Effector CD8-positive, alpha-beta T cell (primary cell): ENCODE data around the gene MYL7.
"Not testable (repeated sequence)": the region's sequence is repeated elsewhere in the genome, so short reads cannot be mapped to it uniquely, and the experiment has no call there.

ENCODE experiments used
- DNase-seq: peaks from one replicate; lab custom pipeline; 2025; lab: John Stamatoyannopoulos, UW

The MYL7 gene

DNA sequence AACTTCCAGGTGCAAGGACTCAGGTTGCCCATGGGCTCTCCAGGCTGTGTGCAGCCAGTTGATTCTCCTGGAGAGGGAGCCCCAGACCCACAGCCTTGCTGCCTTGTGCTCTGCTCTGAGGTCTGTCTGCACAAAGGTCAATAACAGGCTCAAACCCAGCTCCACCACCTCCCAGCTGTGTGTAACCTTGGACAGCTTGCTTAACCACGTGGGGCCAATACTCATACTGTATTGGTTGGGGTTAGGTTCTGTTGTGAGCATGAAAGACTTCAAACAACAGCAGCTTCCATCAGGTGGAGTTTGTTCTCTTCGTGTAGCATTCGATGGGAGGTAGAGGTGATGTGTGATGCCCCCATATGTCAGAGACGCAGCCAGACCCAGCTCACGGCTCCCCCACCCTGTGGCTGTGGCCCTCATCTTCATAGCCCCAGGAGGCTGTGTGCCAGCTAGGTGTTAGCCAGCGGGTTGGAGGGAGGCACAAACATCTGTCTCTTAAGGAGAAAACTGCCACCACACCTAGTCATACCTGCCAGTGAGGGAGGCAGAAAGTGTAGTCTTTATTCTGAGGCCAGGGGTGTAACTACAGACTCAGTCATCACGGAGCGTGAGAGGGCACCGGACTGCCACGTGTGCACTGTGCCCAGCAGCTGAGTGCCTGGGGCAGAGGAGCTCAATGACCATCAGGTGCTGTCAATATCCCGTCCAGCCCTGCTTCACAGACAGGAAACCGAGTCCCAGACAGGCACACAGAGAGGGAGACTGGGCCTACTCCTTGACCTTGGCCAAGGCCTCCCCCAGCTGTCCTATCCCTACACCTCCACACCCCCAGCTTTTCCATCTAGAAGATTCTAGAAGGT, 9.7 kb downstream of the MYL7 start:
- DNase-seq = no peak

DNA sequence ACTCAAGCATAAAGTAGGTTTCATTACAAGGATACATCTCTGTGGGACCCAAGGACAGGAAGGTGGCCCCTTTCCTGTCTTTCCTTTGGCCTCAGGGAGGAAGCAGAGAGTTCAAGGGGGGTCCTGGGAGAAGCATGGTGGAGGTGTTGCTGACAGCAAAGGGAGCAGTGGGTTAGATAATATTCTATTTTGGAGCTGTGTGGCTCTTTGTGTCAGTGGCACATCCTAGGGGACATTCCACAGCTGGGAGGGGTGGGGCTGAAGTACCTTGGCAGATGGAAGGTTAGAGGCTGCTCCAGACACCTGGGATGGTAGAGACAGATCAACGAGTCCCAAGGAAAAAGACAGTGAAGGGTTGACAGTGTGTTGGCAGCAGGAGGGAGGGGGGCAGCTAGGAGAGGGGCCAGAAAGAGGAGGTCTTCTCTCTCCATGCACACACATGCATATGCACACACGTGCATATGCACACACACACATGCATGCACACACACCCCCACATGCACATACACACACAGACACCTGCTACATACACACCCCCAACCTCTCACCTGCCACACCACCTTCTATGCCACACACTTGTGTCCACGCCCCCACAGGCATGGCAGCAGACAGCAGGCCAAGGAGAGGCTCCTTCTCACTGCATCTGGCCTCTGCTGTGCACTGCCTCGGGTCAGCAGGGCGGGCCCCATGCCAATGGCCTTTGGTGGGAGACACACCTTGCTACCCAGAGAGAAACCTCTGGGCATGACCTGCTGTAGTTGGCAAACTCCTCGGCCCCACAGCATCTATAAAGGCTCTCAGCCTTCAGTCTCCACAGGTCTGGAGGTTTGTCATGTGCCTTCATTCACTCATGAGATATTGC, 12.2 kb downstream of the MYL7 start:
- no peak for DNase-seq

DNA sequence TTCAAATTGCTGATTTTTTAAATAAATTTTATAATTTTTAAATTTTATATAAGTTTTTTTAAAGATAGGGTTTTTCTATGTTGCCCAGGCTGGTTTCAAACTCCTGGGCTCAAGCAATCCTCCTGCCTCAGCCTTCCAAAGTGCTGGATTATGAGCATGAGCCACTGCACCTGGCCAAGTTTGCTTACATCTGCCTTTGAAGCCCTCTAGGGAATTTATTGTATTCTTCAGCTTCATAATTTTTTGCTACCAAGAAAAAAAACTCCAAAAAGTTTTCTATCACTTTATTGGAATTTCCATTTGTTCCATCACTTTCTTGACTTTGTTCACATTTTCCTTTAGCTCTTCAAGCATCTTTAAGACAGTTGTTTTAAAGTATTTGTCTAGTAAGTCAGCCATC, 14.0 kb downstream of the MYL7 start:
- no peak for DNase-seq

DNA sequence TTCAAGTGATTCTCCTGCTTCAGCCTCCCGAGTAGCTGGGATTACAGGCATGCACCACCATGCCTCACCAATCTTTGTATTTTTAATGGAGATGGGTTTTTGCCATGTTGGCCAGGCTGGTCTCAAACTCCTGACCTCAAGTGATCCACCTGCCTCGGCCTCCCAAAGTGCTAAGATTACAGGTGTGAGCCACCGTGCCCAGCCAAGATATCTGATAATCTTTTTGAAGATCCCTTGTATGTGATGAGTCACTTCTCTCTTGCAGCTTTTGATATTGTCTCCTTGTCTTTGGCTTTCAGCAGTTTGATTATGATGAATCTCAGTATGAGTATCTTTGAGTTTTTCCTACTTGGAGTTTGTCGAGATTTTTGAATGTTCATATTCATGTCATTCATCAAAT, 14.6 kb downstream of the MYL7 start:
- not testable (repeated sequence) for DNase-seq

DNA sequence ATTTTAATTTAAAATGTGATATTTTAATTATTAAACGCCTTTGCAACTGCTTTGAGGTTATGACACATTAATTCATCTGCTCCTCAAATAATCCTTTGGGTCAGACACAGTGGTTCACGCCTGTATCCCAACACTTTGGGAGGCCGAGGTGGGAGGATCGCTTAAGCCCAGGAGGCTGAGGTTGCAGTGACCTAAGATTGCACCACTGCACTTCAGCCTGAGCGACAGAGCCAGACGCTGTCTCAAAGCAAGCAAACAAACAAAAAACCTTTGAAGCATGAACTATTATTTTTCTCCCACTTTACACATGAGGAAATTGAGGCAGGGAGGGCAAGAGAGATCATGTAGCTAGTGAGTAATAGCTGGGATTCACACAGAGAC, 16.3 kb downstream of the MYL7 start:
- DNase-seq = no peak

DNA sequence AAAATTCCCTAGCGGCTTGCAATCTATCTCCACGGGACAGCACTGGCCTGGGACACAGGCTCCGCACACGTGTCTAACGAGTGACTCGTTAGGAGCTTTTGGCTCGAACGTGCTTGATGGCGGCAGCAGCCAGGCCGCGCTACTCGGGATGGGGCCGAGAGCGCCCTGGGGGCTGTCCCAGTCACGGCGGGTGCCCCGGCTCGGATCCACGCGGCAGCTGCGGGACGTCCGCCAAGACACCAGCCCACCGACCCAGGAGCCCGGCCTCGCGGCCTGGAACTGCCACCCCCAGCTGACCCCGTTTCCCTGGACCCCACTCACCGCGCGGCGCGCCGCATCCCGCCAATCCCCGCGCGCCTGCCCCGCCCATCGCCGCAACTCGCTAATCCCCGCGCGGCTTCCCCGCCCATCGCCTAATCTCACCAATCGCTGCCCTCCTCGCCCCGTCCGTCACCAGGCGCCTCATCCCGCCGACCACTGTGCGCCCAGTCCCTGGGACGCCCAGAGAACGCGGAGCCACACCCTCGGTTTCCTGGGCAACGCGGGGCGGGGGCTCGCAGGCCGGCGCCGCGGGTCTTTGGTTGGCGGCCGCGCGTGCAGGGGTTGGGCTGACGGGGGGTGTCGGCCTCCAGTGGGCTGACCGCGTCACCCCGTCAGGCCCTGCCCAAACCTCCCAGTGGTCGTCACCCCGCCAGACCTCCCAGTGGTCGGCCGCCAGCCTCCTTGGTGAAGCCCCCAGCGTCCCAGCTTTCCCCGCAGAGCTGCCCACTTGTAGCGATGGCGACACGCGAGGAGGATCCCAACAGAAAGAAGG, 17.7 kb downstream of the MYL7 start, which contains the start of gene POLD2:
Gene POLD2, minus strand, starts transcription at position 359 of the 814 bp plus-strand sequence. CDS start 1,495 bp downstream, outside the sequence.
- peak; percentile 94 for DNase-seq

DNA sequence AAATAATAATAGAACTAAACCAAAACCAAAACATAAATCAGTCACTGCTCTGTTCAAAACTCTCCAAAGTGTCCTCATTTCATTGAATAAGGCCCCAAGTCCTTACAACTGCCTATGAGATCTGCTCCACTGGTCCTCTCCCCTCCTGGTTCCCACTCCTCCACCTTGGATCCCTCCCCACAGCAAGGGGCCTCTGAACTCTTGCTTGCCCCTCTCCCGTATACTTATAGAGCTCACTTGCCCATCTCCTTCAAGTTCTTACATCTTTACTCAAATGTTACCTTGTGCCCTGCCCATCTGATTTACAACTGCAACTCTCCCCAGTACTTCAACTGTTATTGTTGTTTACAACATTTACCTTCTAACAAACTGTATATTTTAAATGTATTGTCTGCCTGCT, 18.6 kb downstream of the MYL7 start:
- DNase-seq = no peak

DNA sequence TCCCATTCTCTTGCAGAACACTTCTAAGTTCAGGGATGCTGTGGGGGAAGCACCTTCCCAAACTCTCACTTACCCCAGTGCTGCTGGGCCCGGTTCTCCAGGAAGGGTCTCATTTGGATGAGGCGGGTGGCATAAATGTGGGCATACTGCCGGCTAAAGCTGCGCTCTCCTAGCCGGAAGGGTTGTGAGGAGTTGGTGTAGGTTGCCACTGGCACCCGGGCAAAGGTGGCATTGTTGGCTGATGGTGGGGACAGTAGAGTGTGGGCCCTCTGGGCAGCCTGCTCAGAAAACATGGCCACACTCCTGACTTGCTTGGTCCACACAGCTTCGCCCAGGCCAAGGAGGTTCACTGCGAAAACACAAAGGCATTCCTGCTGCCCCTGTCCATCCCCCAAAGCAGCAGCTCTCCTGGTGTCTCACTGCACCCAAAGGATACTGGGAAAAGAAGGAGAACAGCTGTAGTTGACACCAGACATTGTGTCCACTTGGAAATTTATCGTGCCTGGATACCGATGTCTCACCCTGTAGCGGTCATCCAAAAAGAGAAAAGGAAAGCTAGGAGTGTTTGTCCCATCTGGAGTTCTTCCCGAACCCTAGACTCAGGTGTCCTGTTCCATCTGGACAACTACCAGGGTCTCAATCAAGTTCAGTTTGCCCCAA, 19.2 kb downstream of the MYL7 start:
- DNase-seq = no peak

DNA sequence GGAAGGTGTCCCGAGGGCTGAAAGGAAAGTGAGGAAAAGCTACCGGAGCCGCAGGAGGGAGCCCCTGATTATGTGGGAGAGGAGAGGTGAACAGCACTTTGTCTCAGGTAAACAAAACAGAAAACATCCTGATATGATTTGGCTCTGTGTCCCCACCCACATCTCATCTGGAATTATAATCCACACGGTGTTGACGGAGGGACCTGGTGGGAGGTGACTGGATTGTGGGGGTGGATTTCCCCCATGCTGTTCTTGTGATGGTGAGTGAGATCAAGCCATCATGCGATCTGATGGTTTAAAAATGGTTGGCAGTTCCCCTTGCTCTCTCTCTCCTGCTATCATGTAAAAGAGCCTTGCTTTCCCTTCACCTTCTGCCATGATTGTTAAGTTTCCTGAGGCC, 20.7 kb downstream of the MYL7 start:
- DNase-seq = no peak

DNA sequence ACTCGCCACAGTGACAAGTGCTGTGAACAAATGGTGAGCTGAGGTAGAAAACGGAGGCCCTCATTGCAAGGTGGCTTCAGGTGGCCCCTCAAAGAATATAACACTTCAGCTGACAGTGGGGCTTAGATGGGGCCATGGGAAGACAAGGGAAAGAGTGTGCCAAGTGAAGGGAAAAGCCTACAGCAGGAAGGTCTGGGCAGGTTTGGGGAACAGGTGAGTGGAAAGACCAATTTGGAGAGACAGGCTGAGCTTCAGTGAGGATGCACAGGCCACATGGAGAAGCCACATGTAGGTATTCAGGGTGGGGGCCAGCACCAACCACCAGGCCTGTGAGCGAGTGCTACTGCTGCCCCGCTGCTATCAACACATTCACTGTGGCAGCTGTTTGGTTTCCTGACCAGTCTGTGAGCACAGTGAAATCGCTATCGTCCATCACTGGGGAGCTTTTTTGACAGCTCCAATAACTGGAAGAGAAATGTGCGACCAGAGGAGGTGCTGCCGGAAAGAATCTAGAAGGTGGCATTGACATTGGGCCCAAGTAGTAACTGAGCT, 21.2 kb downstream of the MYL7 start:
- DNase-seq = no peak

DNA sequence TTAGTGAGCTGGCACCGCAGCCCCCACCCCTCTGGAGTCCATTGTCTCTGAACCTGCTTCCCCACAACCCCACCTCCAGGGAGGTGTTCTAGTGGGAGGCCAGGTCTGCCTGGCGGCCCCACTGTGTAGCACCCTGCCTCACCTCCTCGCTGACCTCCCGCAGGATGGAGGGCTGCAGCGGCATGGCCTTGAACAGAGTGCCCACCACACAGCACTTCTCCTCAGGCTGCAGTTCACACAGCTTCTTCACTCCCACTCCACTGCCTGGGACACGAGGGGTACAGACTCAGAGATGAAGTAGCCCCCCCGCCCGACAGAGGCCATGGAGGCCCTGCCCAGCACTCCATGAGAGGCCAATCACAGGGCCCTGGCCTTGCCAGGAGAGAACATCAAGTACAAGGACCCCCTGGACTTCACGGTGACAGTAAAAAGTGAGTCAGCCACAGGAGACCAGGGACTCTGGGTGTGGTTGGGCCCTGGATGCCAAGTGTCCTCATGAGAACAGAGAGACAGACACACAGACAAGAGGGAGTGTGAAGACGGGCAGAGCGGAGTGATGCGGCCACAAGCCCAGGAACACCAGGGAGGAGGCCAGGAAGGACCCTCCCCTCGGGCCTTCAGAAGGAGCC, 23.2 kb downstream of the MYL7 start:
- DNase-seq = no peak

DNA sequence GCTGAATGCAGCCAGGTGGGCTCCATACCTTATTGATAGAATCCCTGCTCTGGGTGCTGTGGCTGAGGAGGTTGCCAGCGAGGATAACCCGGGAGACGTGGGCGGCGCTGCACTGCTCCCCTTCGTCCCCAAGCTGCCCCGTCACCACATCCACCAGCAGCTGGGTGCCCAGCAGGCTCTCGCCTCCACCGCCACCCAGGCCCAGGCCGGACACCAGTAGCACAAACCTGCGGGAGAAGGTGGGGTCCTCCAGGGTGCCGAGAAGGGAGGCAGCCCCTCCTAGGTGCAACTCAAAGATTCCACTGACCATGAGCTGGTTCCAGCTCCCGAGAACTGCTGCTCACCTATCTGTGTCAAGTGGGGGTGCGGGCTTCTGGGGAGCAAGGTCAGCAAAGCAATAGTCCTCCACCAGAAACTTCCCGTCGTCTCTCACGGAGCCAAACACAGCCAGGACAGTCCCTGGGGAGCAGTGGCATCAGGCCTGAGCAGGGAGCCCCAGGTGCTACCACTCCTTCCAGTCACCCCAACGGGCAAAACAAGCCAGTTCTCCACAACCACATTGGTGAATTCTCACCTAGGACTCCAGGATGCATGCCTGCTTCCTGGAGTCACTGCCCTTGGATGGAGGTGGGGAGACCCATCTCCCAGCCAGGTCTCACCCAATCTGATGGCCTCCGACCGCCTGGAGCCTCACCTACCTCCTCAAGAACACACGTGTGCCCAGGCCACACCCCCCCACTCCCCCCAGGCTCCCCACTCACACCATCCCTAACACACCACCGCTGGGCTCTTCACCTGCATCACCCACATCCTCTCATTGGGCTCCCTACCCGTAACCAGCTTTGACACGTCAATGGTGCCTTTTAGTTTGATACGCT, 24.1 kb downstream of the MYL7 start:
- DNase-seq = no peak

DNA sequence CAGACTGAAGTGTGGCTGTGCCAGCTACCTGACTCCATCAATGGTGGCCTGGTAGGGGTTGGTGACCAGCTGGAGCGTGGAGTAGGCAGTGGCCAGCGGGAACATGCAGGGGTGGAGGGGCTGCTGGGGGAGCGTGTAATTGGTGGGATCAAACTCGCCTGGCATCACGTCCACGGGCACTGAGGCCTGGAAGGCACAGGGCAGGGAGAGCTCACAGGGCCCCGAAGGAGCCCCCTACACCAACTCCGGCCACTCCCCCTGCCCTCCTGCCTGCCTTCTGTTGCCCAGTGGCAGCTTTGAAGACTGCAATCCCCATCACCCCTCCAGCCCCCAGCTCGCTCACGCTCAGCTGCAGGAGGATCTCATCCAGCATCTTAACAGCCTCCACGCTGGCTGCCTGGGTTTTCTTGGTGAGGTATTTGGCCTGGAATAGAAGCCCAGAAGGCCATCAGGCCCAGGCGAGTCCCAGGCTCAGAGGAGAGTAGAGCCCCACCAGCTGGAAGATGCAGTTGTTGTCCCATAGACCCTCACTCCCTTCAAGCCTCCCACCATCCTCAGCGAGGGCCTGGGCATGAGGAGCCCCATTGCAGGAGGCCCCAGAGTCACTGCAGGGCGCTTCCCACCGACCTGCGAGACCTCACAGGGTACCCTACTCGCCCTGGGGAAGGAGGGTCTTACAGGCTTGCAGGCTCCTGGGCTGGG, 24.9 kb downstream of the MYL7 start:
- no peak for DNase-seq

DNA sequence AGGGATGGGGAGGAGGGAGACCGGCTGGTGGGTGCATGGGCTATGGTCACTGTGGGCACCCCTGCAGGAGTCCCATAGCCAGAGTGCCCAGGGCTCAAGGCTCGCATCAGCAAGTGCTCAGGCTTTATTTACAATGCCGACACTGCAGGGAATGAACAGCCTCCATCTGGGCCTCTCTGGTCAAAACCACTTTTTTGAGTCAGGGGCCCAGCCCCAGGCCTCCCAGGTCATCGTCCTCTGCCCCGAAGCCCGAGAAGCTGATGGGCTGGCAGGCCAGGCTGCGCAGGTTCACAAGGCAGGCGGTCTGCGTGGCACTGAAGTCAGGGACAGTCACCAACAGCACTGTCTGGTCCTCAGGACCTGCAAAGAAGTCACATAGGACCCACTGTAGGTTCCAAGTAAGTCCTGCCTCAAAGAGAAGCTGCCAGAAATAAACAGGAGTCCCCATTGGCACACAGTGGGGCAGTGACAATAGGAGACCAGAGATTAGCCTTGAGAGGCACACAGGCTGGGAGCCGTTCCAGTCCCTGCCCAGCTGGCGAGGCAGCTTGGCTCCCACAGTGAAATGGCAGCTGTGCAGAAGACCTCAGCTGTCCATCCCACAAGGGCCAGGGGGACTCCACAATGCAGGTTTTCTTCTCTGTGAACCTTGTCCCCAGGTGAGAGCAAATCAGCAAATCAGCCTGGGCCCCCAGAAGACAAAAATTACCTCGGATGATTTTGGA, 26.4 kb downstream of the MYL7 start:
- no peak for DNase-seq

DNA sequence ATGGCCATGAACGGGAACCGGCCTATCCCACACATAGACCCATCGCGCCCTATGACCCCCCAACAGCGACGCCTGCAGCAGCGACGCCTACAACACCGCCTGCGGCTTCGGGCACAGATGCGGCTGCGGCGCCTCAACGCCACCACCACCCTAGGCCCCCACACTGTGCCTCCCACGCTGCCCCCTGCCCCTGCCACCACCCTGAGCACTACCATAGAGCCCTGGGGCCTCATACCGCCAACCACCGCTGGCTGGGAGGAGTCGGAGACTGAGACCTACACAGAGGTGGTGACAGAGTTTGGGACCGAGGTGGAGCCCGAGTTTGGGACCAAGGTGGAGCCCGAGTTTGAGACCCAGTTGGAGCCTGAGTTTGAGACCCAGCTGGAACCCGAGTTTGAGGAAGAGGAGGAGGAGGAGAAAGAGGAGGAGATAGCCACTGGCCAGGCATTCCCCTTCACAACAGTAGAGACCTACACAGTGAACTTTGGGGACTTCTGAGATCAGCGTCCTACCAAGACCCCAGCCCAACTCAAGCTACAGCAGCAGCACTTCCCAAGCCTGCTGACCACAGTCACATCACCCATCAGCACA, 27.3 kb downstream of the MYL7 start:
- DNase-seq = no peak

DNA sequence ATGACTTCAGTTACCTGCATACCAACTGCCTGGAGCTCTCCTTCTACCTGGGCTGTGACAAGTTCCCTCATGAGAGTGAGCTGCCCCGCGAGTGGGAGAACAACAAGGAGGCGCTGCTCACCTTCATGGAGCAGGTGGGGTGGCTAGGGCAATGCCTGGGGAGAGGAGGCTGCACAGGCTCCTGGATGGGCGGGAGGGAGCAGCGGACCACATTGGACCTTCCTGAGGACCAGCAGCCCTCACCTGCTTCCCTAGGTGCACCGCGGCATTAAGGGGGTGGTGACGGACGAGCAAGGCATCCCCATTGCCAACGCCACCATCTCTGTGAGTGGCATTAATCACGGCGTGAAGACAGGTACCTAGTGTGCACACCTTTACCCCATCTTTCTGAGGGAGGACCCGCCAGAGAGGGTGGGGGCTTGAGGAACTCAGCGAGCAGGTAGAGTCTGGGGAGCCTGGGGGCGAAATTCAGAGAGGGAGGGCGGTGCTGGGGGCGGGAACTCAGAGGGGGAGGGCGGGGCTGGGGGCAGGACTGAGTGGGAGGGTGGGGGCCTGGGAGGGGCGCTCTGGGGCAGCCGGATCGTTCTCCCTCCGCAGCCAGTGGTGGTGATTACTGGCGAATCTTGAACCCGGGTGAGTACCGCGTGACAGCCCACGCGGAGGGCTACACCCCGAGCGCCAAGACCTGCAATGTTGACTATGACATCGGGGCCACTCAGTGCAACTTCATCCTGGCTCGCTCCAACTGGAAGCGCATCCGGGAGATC, 28.0 kb downstream of the MYL7 start:
- no peak for DNase-seq
